ENCODE results near the gene CEACAM18. TPM values are rescaled to one million over a fixed set of nuclear protein-coding genes. Genes with fewer than 3 reads are reported as not detected.

CEACAM18 gene
- total and polyA plus RNA-seq, 10 of the 15 experiments (the other 5 are each of a cell fraction or from before 2014, with no cell fraction given) = not detected

DNA sequence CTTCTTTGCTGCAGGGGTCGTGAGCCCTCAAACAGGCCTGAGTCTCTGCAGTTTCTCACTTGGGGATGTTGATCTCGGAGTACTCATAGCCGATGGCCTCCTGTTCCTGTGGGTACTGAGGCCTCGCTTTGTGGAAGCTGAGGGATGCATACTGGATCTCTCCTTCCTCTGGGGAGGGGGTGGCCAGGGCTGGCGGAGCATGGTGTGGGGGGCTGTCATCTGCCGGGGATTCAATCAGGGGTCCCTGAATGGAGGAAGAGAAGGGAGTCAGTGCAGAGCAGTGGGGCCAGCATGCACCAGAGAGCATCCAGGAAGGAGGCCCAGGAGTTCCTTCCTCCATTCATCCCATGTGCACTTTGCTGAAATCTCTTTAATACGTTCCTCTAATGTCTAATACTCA, 13.2 kb downstream of the CEACAM18 start:
- SMC1A ChIA-PET (ENCODE audit: uncharacterized antibody, unreplicated experiment) = interaction anchor here (0.7 kb wide), 1 partner anchor 190 kb away, joined by 3 read pairs; no protein-coding TSS in a partner anchor

DNA sequence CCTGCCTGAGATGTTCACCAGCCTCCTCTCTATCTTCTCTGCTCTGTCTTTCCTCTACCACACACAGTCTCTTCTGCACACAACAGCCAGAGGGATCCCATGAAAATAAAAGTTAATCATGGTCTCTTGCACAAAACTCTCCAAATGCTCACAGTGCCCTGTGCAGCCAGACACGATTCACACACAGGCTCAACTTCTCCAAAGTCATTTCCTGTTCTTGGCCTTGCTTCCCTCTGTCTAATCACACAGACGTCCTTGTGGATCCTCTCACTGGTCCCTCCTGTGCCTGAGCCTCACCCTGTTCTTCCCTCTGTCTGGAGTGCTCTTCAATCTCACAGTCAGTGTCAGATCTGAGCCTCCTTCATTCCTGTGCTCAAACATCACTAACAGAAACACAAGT, 15.4 kb downstream of the CEACAM18 start:
- WGBS (ENCODE audit: insufficient coverage, insufficient replicate concordance, low lambda C conversion rate, missing lambda C conversion rate) = 0% methylated on average over 2 of the region's 2 CpGs
- intact Hi-C loops (cut with micrococcal nuclease; ENCODE audit: unreplicated experiment) = no loop called here
- in situ Hi-C loops (cut with MboI) = no loop called here

More for the DNA sequence above, 13.2 kb downstream of the CEACAM18 start:
- ChIA-PET RAD21 (ENCODE audit: unreplicated experiment) (no interaction called here), CTCF (interaction anchor here (1.0 kb wide), 1 partner anchor 19 kb away, joined by 5 read pairs; no protein-coding TSS in a partner anchor), POLR2A (no interaction called here)
- no peak overlapping the region for H3K9ac ChIP-seq (ENCODE audit: control insufficient read depth, insufficient read depth, low read length)
- H3K36me3 ChIP-seq (ENCODE audit: control insufficient read depth in 2 of 2, insufficient read depth in 2 of 2, low read length in 1 of 2) = no peaks in the 10 kb centered on the region
- no TSS peak for BruUV-seq (replicated peaks)
- no peaks in the 10 kb centered on the region for H4K20me1 ChIP-seq (ENCODE audit: control insufficient read depth, insufficient read depth)
- no peak overlapping the region for H3K4me3 ChIP-seq
- in situ Hi-C loops (cut with MboI) (no loop called here), intact Hi-C loops (cut with micrococcal nuclease; ENCODE audit: unreplicated experiment) (no loop called here)
- DNase-seq (ENCODE audit: low read depth, low spot score) = no peak
- H3K4me1 ChIP-seq (ENCODE audit: control insufficient read depth, insufficient read depth, low read length) = no peaks in the 10 kb centered on the region
- no peak for ATAC-seq
- H3K27ac ChIP-seq (ENCODE audit: control insufficient read depth, insufficient read depth) = no peak overlapping the region
- TF ChIP-seq, protein P1, sequence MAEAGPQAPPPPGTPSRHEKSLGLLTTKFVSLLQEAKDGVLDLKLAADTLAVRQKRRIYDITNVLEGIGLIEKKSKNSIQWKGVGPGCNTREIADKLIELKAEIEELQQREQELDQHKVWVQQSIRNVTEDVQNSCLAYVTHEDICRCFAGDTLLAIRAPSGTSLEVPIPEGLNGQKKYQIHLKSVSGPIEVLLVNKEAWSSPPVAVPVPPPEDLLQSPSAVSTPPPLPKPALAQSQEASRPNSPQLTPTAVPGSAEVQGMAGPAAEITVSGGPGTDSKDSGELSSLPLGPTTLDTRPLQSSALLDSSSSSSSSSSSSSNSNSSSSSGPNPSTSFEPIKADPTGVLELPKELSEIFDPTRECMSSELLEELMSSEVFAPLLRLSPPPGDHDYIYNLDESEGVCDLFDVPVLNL (IDR thresholded peaks at IDR 0.05; ENCODE audit: low read depth, low read length) = no peak
- no peak for TF ChIP-seq KDM1A (IDR thresholded peaks at IDR 0.05; ENCODE audit: borderline replicate concordance)
- no peak for FAIRE-seq
- no peak overlapping the region for H3K4me2 ChIP-seq (ENCODE audit: control insufficient read depth, insufficient read depth)
- H2AFZ ChIP-seq (ENCODE audit: control insufficient read depth, low read depth, low read length) = no peak overlapping the region
- WGBS (ENCODE audit: insufficient coverage, insufficient replicate concordance, low lambda C conversion rate, missing lambda C conversion rate) = 16% methylated on average over 7 of the region's 7 CpGs
- no peaks in the 10 kb centered on the region for H3K9me3 ChIP-seq (replicated peaks; ENCODE audit: control insufficient read depth, insufficient read depth, low read length)
- H3K27me3 ChIP-seq (replicated peaks in 1 of 2; ENCODE audit: control insufficient read depth in 2 of 2, insufficient read depth in 2 of 2, low read length in 1 of 2) = no peaks in the 10 kb centered on the region
- no peaks in the 10 kb centered on the region for H3K79me2 ChIP-seq (ENCODE audit: control insufficient read depth, insufficient read depth, low read length)

More for the DNA sequence above, 15.4 kb downstream of the CEACAM18 start:
- H2AFZ ChIP-seq (ENCODE audit: control insufficient read depth, low read depth, low read length) = no peak overlapping the region
- BruUV-seq (replicated peaks) = no TSS peak
- TF ChIP-seq FOXM1 (IDR thresholded peaks at IDR 0.05; ENCODE audit: low read depth, low read length) = no peak
- TF ChIP-seq POU2F2 (IDR thresholded peaks at IDR 0.05; ENCODE audit: borderline replicate concordance, low read depth, low read length) = no peak
- TF ChIP-seq NFYA (IDR thresholded peaks at IDR 0.05; ENCODE audit: borderline replicate concordance, low read depth, low read length) = no peak
- no peak for TF ChIP-seq BACH1 (IDR thresholded peaks at IDR 0.05; ENCODE audit: borderline replicate concordance)
- no peak for TF ChIP-seq YBX1 (IDR thresholded peaks at IDR 0.05)
- TF ChIP-seq MTA3 (IDR thresholded peaks at IDR 0.05; ENCODE audit: borderline replicate concordance, low read length) = no peak
- TF ChIP-seq PAX8 (IDR thresholded peaks at IDR 0.05) = no peak
- TF ChIP-seq NR2C1 (IDR thresholded peaks at IDR 0.05) = no peak
- TF ChIP-seq MYB (IDR thresholded peaks at IDR 0.05; ENCODE audit: borderline replicate concordance, low read depth, low read length) = no peak
- no peak overlapping the region for H3K4me3 ChIP-seq
- CTCF ChIA-PET = no interaction called here
- H3K4me1 ChIP-seq (ENCODE audit: control insufficient read depth, insufficient read depth, low read length) = no peaks in the 10 kb centered on the region
- no peaks in the 10 kb centered on the region for H3K9me3 ChIP-seq (replicated peaks; ENCODE audit: control insufficient read depth, insufficient read depth, low read length)
- DNase-seq (ENCODE audit: low read depth, low spot score) (no peak), ATAC-seq (no peak), FAIRE-seq (no peak)
- H3K36me3 ChIP-seq (ENCODE audit: control insufficient read depth in 2 of 2, insufficient read depth in 2 of 2, low read length in 1 of 2) = no peaks in the 10 kb centered on the region
- no peak overlapping the region for H3K9ac ChIP-seq (ENCODE audit: control insufficient read depth, insufficient read depth, low read length)
- no peaks in the 10 kb centered on the region for H3K79me2 ChIP-seq (ENCODE audit: control insufficient read depth, insufficient read depth, low read length)
- no peak overlapping the region for H3K4me2 ChIP-seq (ENCODE audit: control insufficient read depth, insufficient read depth)
- SMC1A ChIA-PET (ENCODE audit: uncharacterized antibody, unreplicated experiment) = interaction anchor here (1.0 kb wide), 1 partner anchor 185 kb away, joined by 3 read pairs; no protein-coding TSS in a partner anchor
- POLR2A ChIA-PET = no interaction called here
- RAD21 ChIA-PET (ENCODE audit: unreplicated experiment) = no interaction called here
- H4K20me1 ChIP-seq (ENCODE audit: control insufficient read depth, insufficient read depth) = no peaks in the 10 kb centered on the region
- H3K27me3 ChIP-seq (replicated peaks in 1 of 2; ENCODE audit: control insufficient read depth in 2 of 2, insufficient read depth in 2 of 2, low read length in 1 of 2) = 0 out of 4 replicates have a peak, but pooled peaks cover 0 to 2% of the 10 kb centered on the region in 2 experiments
- H3K27ac ChIP-seq (ENCODE audit: control insufficient read depth, insufficient read depth) = no peak overlapping the region

Data from GM12878 (cell line).